ENCODE data around the gene IL10RA. TPM values are rescaled to one million over a fixed set of nuclear protein-coding genes. Genes with fewer than 3 reads are reported as not detected.

Gene IL10RA
- total RNA-seq, 1 experiment from 2014 or later = 1.7 TPM

DNA sequence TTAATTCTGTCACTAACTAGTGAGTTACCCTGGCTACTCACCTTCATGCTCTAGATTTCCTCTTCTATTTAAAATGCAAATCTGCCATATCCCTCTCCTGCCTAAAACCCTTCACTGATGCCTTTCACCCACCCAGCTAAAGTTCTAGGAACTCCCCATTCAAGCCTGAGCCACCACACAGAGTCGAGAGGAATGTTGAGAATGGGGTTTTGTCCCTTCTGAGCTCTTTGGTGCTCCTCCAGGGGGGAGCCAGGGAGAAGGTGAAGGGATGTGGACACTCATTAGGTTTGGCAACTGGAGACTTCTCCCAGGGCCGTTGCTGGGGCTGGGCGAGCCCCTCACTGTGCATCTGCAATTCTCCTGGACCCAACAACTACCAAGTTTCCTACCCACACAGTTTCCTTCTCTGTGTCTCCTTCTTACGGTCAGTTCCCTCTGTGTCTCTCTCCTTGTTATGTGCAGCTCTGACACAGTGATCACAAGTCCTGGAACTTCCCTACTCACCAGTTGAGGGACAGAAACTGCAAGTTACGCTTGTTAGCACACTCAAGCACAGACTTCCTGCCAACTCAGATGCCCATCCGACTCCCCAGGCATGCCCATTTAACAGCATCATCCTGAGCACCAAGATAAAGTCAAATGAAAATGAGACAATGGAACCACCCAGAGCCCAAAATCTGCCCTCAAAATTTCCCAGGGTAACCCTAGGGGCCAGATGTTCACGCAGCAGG lies 6.5 kb upstream of the IL10RA start:
- intact Hi-C loops (cut with micrococcal nuclease) = no loop called here
- ChIA-PET RAD21 (ENCODE audit: low non-redundant PET in 1 of 2, low total read pairs in 2 of 2, uncharacterized antibody in 2 of 2, unreplicated experiment in 2 of 2) (no interaction called here), CTCF (no interaction called here), POLR2A (no interaction called here)
- no peak overlapping the region for H3K9ac ChIP-seq (ENCODE audit: low read length)
- no peaks in the 10 kb centered on the region for H3K79me2 ChIP-seq (ENCODE audit: insufficient read depth, low read length)
- no peaks in the 10 kb centered on the region for H3K36me3 ChIP-seq (ENCODE audit: control insufficient read depth in 1 of 2, insufficient read depth in 2 of 2, low read length in 2 of 2)
- H2AFZ ChIP-seq (ENCODE audit: low read depth, low read length, poor library complexity, severe bottlenecking) = no peak overlapping the region
- H3K4me1 ChIP-seq (ENCODE audit: control insufficient read depth in 1 of 2, insufficient read depth in 2 of 2, low read length in 2 of 2) = no peaks in the 10 kb centered on the region
- no TSS peak for BruUV-seq (replicated peaks)
- 0 out of 2 replicates have a peak, but pooled peaks cover 5% of the 10 kb centered on the region for H3K27me3 ChIP-seq (ENCODE audit: insufficient read depth, low read length)
- no peak overlapping the region for H3K4me2 ChIP-seq (ENCODE audit: low read length)
- TF ChIP-seq, protein P1, sequence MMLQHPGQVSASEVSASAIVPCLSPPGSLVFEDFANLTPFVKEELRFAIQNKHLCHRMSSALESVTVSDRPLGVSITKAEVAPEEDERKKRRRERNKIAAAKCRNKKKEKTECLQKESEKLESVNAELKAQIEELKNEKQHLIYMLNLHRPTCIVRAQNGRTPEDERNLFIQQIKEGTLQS (IDR thresholded peaks at IDR 0.05) = no peak
- TF ChIP-seq, protein P2, sequence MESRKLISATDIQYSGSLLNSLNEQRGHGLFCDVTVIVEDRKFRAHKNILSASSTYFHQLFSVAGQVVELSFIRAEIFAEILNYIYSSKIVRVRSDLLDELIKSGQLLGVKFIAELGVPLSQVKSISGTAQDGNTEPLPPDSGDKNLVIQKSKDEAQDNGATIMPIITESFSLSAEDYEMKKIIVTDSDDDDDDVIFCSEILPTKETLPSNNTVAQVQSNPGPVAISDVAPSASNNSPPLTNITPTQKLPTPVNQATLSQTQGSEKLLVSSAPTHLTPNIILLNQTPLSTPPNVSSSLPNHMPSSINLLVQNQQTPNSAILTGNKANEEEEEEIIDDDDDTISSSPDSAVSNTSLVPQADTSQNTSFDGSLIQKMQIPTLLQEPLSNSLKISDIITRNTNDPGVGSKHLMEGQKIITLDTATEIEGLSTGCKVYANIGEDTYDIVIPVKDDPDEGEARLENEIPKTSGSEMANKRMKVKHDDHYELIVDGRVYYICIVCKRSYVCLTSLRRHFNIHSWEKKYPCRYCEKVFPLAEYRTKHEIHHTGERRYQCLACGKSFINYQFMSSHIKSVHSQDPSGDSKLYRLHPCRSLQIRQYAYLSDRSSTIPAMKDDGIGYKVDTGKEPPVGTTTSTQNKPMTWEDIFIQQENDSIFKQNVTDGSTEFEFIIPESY (IDR thresholded peaks at IDR 0.05; ENCODE audit: extremely low read depth, insufficient replicate concordance, low read length) = no peak
- TF ChIP-seq EZH2phosphoT487 (IDR thresholded peaks at IDR 0.05; ENCODE audit: borderline replicate concordance) (no peak), YY1 (IDR thresholded peaks at IDR 0.05; ENCODE audit: extremely low read depth, insufficient replicate concordance, low read depth, low read length) (no peak), EGR1 (IDR thresholded peaks at IDR 0.05; ENCODE audit: low read depth) (no peak), ZNF274 (IDR thresholded peaks at IDR 0.05; ENCODE audit: low read depth, low read length) (no peak), ZFX (IDR thresholded peaks at IDR 0.05) (no peak), ELF1 (IDR thresholded peaks at IDR 0.05; ENCODE audit: borderline replicate concordance, low read depth) (no peak), FOSL1 (IDR thresholded peaks at IDR 0.05; ENCODE audit: low read depth) (no peak), JUND (IDR thresholded peaks at IDR 0.05) (no peak), SIN3A (IDR thresholded peaks at IDR 0.05; ENCODE audit: low read depth) (no peak), CBX3 (IDR thresholded peaks at IDR 0.05; ENCODE audit: low read depth) (no peak), CEBPB (IDR thresholded peaks at IDR 0.05; ENCODE audit: low read depth) (no peak)
- TF ChIP-seq, protein P3, sequence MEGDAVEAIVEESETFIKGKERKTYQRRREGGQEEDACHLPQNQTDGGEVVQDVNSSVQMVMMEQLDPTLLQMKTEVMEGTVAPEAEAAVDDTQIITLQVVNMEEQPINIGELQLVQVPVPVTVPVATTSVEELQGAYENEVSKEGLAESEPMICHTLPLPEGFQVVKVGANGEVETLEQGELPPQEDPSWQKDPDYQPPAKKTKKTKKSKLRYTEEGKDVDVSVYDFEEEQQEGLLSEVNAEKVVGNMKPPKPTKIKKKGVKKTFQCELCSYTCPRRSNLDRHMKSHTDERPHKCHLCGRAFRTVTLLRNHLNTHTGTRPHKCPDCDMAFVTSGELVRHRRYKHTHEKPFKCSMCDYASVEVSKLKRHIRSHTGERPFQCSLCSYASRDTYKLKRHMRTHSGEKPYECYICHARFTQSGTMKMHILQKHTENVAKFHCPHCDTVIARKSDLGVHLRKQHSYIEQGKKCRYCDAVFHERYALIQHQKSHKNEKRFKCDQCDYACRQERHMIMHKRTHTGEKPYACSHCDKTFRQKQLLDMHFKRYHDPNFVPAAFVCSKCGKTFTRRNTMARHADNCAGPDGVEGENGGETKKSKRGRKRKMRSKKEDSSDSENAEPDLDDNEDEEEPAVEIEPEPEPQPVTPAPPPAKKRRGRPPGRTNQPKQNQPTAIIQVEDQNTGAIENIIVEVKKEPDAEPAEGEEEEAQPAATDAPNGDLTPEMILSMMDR (IDR thresholded peaks at IDR 0.05 in 2 of 3, conservative IDR thresholded peaks at IDR 0.05 in 1 of 3; ENCODE audit: borderline replicate concordance in 1 of 3, insufficient read depth in 1 of 3, low read depth in 2 of 3, low read length in 2 of 3) = no peak
- TF ChIP-seq, protein P4, sequence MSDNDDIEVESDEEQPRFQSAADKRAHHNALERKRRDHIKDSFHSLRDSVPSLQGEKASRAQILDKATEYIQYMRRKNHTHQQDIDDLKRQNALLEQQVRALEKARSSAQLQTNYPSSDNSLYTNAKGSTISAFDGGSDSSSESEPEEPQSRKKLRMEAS (IDR thresholded peaks at IDR 0.05) = no peak
- no peaks in the 10 kb centered on the region for H3K9me3 ChIP-seq (ENCODE audit: control insufficient read depth in 1 of 2, insufficient read depth in 1 of 2, low read depth in 1 of 2, low read length in 2 of 2)
- H4K20me1 ChIP-seq (ENCODE audit: insufficient read depth) = no peaks in the 10 kb centered on the region
- ATAC-seq = no peak
- DNase-seq (ENCODE audit: low read depth, low spot score) = no peak
- H3K27ac ChIP-seq (ENCODE audit: low read depth, low read length) = no peak overlapping the region
- H3K4me3 ChIP-seq (replicated peaks in 1 of 2; ENCODE audit: low read depth in 1 of 2, low read length in 2 of 2) = no peak overlapping the region
- no peaks in the 10 kb centered on the region for H3K9me2 ChIP-seq (ENCODE audit: insufficient read depth)

Data from HCT116 (cell line).